Transverse colon (tissue), 4 donors: ENCODE data around the gene BCL2L1. TPM values are rescaled to one million over a fixed set of nuclear protein-coding genes. Genes with fewer than 3 reads are reported as not detected.

ENCODE experiments used
- DNase-seq: peaks from one replicate; pipeline ENCODE4 v3.0.0-alpha.2; 2019
- H3K27ac ChIP-seq, 4 donors: fragments of 200-600 bp; sonication (generic); 2 replicates each; pipeline ENCODE4 v1.5.1; 2016 to 2018; ENCODE audit warnings: inconsistent platforms in 4 of 4
- H3K27me3 ChIP-seq: fragments of 200-600 bp; sonication (generic); 2 replicates; pipeline ENCODE4 v1.5.1; 2017; ENCODE audit warnings: inconsistent platforms
- H3K36me3 ChIP-seq, 4 donors: fragments of 200-600 bp; sonication (generic); 2 replicates each; pipeline ENCODE4 v1.5.1; 2017 to 2019; ENCODE audit warnings: inconsistent platforms in 4 of 4
- H3K4me1 ChIP-seq, 4 donors: fragments of 200-600 bp; sonication (generic); 2 replicates each; pipeline ENCODE4 v1.5.1; 2017 to 2020; ENCODE audit warnings: inconsistent platforms in 4 of 4
- H3K4me3 ChIP-seq, 4 donors: fragments of 200-600 bp; sonication (generic); 1 replicate in 1 of 4; 2 replicates in 3 of 4; pipeline versions ENCODE4 v1.5.1 to v1.6.1; 2017 to 2019; ENCODE audit warnings: inconsistent platforms in 4 of 4
- H3K9me3 ChIP-seq, 2 donors: fragments of 200-600 bp; sonication (generic); 2 replicates each; pipeline ENCODE4 v1.5.1; 2017 to 2019; ENCODE audit warnings: inconsistent platforms in 2 of 2
- CTCF ChIP-seq, 5 experiments: fragments of 200-600 bp in 3 of 5; fragments of 450-650 bp in 2 of 5; sonication (generic) in 3 of 5; IDR thresholded peaks; 1 replicate in 2 of 5; 2 replicates in 3 of 5; pipeline ENCODE4 v1.5.1; 2016 to 2017; ENCODE audit warnings: antibody characterized with exemption in 5 of 5, inconsistent platforms in 3 of 5, mild to moderate bottlenecking in 2 of 5, moderate library complexity in 1 of 5
- EP300 ChIP-seq: sonication (generic); formaldehyde crosslinking; IDR thresholded peaks from one replicate; pipeline ENCODE4 v1.6.1; 2017; ENCODE audit warnings: antibody characterized with exemption, low read depth
- POLR2A ChIP-seq: fragments of 450-650 bp; IDR thresholded peaks from one replicate; pipeline ENCODE4 v1.6.1; 2016; ENCODE audit warnings: antibody characterized with exemption, mild to moderate bottlenecking, moderate library complexity
- POLR2AphosphoS5 ChIP-seq, 3 donors: sonication (generic); formaldehyde crosslinking; IDR thresholded peaks; one replicate each; pipeline ENCODE4 v1.6.1; 2016; ENCODE audit warnings: antibody characterized with exemption in 3 of 3
- WGBS, 2 donors: methylation state at CpG; one replicate each; pipeline ENCODE4 v1.1.5; 2018; ENCODE audit warnings: low coverage in 1 of 2; 5-methylcytosine and 5-hydroxymethylcytosine counted together
- in situ Hi-C, 4 donors: fragments of 200-750 bp; cut with MboI; loops; one replicate each; pipeline versions ENCODE4 v1.15.0 to v1.15.1; 2017; ENCODE audit warnings: low sequenced_read_pairs in 3 of 4, low pct_ligation_motif_present in 1 of 4, low pct_unique_long_range_greater_than_20kb in 1 of 4
- intact Hi-C: fragments of 100-400 bp; cut with DNase I; formaldehyde crosslinking; loops from one replicate; pipeline ENCODE4 v1.15.1; 2023; ENCODE audit warnings: low total_unique reads
- total RNA-seq, 4 donors: library from RNA; depleted of rRNA; stranded (reverse); fragments of >200 nt; gene quantifications; one replicate each; pipeline ENCODE4 v1.1.0, GENCODE V29; 2016

The BCL2L1 gene
- total RNA-seq, 4 donors from 2014 or later = 98.6 to 151 (median 107) TPM

- intact Hi-C loops (no loop called here), in situ Hi-C loops (no loop called here)
- Histone ChIP-seq H3K4me1 (peaks cover 4 to 52% (median 18%) of the 10 kb centered on the region in 4 donors), H3K9me3 (no peaks in the 10 kb centered on the region), H3K27me3 (no peaks in the 10 kb centered on the region), H3K4me3 (no peak overlapping the region), H3K36me3 (no peaks in the 10 kb centered on the region), H3K27ac (peak overlapping the region in 3 of 4 donors; percentile 57 to 81 (median 70))
- 84 to 97% methylated on average over 6 to 7 of the region's 7 CpGs for WGBS, 2 donors
- TF ChIP-seq POLR2A = no peak
- no peak for TF ChIP-seq EP300
- no peak for TF ChIP-seq POLR2AphosphoS5 (IDR thresholded peaks at IDR 0.05)
- no peak for TF ChIP-seq CTCF (IDR thresholded peaks at IDR 0.05)
- DNase-seq = no peak
These were observed 46.1 kb downstream of the BCL2L1 start for GRCh38 chr20:31676609-31676989.

- in situ Hi-C loops = no loop called here
- peak overlapping the region; percentile 57 to 81 (median 70) for H3K27ac ChIP-seq
- no peak for DNase-seq
- 68 to 74% methylated on average over 7 to 11 of the region's 11 CpGs for WGBS, 2 donors
- TF ChIP-seq POLR2AphosphoS5 (IDR thresholded peaks at IDR 0.05) (no peak), EP300 (no peak), POLR2A (no peak), CTCF (IDR thresholded peaks at IDR 0.05) (no peak)
- peak overlapping the region in 1 of 4 donors; percentile 3 for H3K4me3 ChIP-seq
- no peaks in the 10 kb centered on the region for H3K27me3 ChIP-seq
- H3K4me1 ChIP-seq = peaks cover 10 to 58% (median 23%) of the 10 kb centered on the region in 4 donors
- H3K9me3 ChIP-seq = no peaks in the 10 kb centered on the region
- intact Hi-C loops = no loop called here
- no peaks in the 10 kb centered on the region for H3K36me3 ChIP-seq
These were observed 46.6 kb downstream of the BCL2L1 start for GRCh38 chr20:31675828-31676608.

- intact Hi-C loops = no loop called here
- in situ Hi-C loops = no loop called here
- DNase-seq = peak; percentile 69
- H3K27me3 ChIP-seq = no peaks in the 10 kb centered on the region
- peak overlapping the region in 1 of 4 donors; percentile 3 for H3K4me3 ChIP-seq
- no peaks in the 10 kb centered on the region for H3K9me3 ChIP-seq
- H3K27ac ChIP-seq = peak overlapping the region; percentile 57 to 81 (median 70)
- no peak for TF ChIP-seq CTCF (IDR thresholded peaks at IDR 0.05)
- peak; percentile 11 to 78 (median 35) for TF ChIP-seq POLR2AphosphoS5 (IDR thresholded peaks at IDR 0.05)
- no peak for TF ChIP-seq EP300
- no peak for TF ChIP-seq POLR2A
- H3K36me3 ChIP-seq = no peaks in the 10 kb centered on the region
- peaks cover 19 to 67% (median 30%) of the 10 kb centered on the region in 4 donors for H3K4me1 ChIP-seq
- WGBS, 2 donors = 43 to 67% methylated on average over 5 to 10 of the region's 10 CpGs
These were observed 47.5 kb downstream of the BCL2L1 start for GRCh38 chr20:31674895-31675827.

GRCh38 chr20:31673943-31674463, 48.7 kb downstream of the BCL2L1 start:
- H3K9me3 ChIP-seq = no peaks in the 10 kb centered on the region
- H3K4me1 ChIP-seq = peaks cover 25 to 78% (median 38%) of the 10 kb centered on the region in 4 donors
- H3K27ac ChIP-seq = peak overlapping the region; percentile 57 to 81 (median 70)
- WGBS, 2 donors = 52 to 88% methylated on average over 1 to 2 of the region's 2 CpGs
- no peaks in the 10 kb centered on the region for H3K36me3 ChIP-seq
- no peak for DNase-seq
- in situ Hi-C loops = no loop called here
- intact Hi-C loops = no loop called here
- H3K27me3 ChIP-seq = no peaks in the 10 kb centered on the region
- TF ChIP-seq POLR2AphosphoS5 (IDR thresholded peaks at IDR 0.05) (no peak), POLR2A (no peak), EP300 (no peak), CTCF (IDR thresholded peaks at IDR 0.05) (no peak)
- no peak overlapping the region for H3K4me3 ChIP-seq
